SU-DHL-6 (cell line): Measurements from ENCODE around the gene OR5H14.
"Not testable (repeated sequence)": the region's sequence is repeated elsewhere in the genome, so short reads cannot be mapped to it uniquely, and the experiment has no call there.

ENCODE experiments used
- H2AFZ ChIP-seq: fragments of 200-600 bp; sonication (generic); 2 replicates; pipeline ENCODE4 v1.6.1; 2014; ENCODE audit warnings: low read depth, mild to moderate bottlenecking, moderate library complexity, mixed read lengths, antibody characterized with exemption, low read length; ENCODE audit not compliant: severe bottlenecking
- H3F3A ChIP-seq: fragments of 200-600 bp; shearing (Covaris generic); 2 replicates; pipeline ENCODE4 v1.6.0; 2016; ENCODE audit warnings: antibody characterized with exemption, mild to moderate bottlenecking; ENCODE audit not compliant: insufficient read depth
- H3K27ac ChIP-seq: fragments of 200-600 bp; sonication (generic); 2 replicates; pipeline ENCODE4 v1.5.1; 2016; ENCODE audit warnings: low read depth, mild to moderate bottlenecking, low read length, moderate library complexity, mixed read lengths
- H3K27me3 ChIP-seq: fragments of 200-600 bp; sonication (generic), shearing (Covaris generic); 2 replicates; pipeline ENCODE4 v1.6.0; 2014; ENCODE audit warnings: mild to moderate bottlenecking, low read length
- H3K36me3 ChIP-seq: fragments of 200-600 bp; sonication (generic); 2 replicates; pipeline ENCODE4 v1.6.1; 2014; ENCODE audit warnings: mild to moderate bottlenecking, low read length, mixed read lengths
- H3K4me2 ChIP-seq: fragments of 300-600, 200-600 bp; shearing (Covaris generic), sonication (generic); 2 replicates; pipeline ENCODE4 v1.6.0; 2014; ENCODE audit warnings: low read length, low read depth, mild to moderate bottlenecking; ENCODE audit not compliant: poor library complexity, severe bottlenecking
- H3K4me3 ChIP-seq: fragments of 200-600 bp; sonication (generic); 2 replicates; pipeline ENCODE4 v1.5.1; 2014; ENCODE audit warnings: antibody characterized with exemption, low read length, mild to moderate bottlenecking, mixed read lengths; ENCODE audit not compliant: insufficient read depth, poor library complexity, severe bottlenecking
- H3K79me2 ChIP-seq: fragments of 200-600 bp; sonication (generic); 2 replicates; pipeline ENCODE4 v1.6.1; 2014; ENCODE audit warnings: mild to moderate bottlenecking, low read length, moderate library complexity; ENCODE audit not compliant: insufficient read depth
- H3K9ac ChIP-seq: fragments of 200-600 bp; sonication (generic); 2 replicates; pipeline ENCODE4 v1.7.0; 2014; ENCODE audit warnings: mild to moderate bottlenecking, low read length
- H3K9me2 ChIP-seq: fragments of 200-600 bp; sonication (generic); replicated peaks from 2 replicates; pipeline ENCODE4 v1.6.1; 2014; ENCODE audit warnings: low read length; ENCODE audit not compliant: insufficient read depth
- H3K9me3 ChIP-seq: fragments of 200-600 bp; sonication (generic); 2 replicates; pipeline ENCODE4 v1.6.1; 2014; ENCODE audit warnings: low read length, mixed read lengths; ENCODE audit not compliant: insufficient read depth
- H4K20me1 ChIP-seq: fragments of 200-600 bp; sonication (generic); 2 replicates; pipeline ENCODE4 v1.6.1; 2014; ENCODE audit warnings: low read depth, mild to moderate bottlenecking, antibody characterized with exemption, low read length, moderate library complexity, mixed read lengths
- EZH2phosphoT487 ChIP-seq: fragments of 200-600 bp; sonication (generic), shearing (Covaris generic); conservative IDR thresholded peaks from 2 replicates; pipeline ENCODE4 v1.6.1; 2018; ENCODE audit warnings: mild to moderate bottlenecking, antibody characterized with exemption, low read length, moderate library complexity, mixed read lengths
- TF ChIP-seq, protein P1 (sequence below): fragments of 200-600 bp; sonication (generic); IDR thresholded peaks from one replicate; pipeline ENCODE4 v1.5.1; 2017; ENCODE audit warnings: antibody characterized with exemption, mild to moderate bottlenecking, low read length, moderate library complexity; ENCODE audit not compliant: insufficient read depth, poor library complexity, severe bottlenecking

Gene OR5H14

DNA sequence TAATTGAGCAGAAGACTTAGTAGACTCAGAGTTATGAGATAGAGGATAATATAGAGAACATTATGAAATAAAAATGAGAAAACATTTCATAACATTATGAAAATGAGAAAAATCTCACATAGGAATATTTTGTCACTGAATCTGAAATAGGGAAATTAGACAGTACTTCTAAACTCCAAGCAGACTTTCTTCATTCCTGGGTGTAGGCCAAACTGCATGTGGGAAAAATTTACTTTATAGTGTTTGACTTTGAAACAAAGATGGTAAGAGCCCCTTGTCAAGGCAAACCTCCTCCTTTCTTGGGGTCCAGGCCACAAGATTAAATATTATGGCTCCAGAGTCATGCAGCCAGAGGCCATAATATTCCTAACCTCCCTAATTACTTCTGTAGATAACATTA lies 6.7 kb upstream of the OR5H14 start:
- H3F3A ChIP-seq: no peaks in the 10 kb centered on the region

DNA sequence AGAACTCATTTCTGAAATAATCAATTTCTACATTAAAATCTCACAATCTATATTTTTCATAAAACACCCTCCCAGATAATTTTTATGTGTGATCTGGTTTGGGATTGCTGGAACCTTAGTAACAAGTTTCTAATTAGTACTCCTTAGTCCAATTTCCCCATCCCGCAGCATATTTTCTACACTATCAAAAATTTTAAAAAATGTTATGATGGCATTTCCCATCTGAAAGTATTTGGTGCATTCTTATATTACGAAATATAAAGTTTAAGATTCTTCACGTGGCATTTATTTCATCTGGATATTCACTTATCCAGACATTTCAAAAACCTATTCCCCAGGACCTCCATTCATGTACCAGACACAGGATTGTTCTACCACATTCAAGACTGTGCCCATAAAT lies 1.5 kb downstream of the OR5H14 start:
- Histone ChIP-seq H3K9ac (no peak overlapping the region), H3K79me2 (no peaks in the 10 kb centered on the region), H3F3A (no peaks in the 10 kb centered on the region), H4K20me1 (no peaks in the 10 kb centered on the region), H3K4me2 (no peak overlapping the region), H3K9me2 (no peaks in the 10 kb centered on the region), H3K4me3 (no peak overlapping the region), H2AFZ (no peak overlapping the region), H3K27me3 (no peaks in the 10 kb centered on the region), H3K27ac (no peak overlapping the region), H3K36me3 (no peaks in the 10 kb centered on the region), H3K9me3 (no peaks in the 10 kb centered on the region)
- no peak for TF ChIP-seq EZH2phosphoT487
- TF ChIP-seq, protein P1, sequence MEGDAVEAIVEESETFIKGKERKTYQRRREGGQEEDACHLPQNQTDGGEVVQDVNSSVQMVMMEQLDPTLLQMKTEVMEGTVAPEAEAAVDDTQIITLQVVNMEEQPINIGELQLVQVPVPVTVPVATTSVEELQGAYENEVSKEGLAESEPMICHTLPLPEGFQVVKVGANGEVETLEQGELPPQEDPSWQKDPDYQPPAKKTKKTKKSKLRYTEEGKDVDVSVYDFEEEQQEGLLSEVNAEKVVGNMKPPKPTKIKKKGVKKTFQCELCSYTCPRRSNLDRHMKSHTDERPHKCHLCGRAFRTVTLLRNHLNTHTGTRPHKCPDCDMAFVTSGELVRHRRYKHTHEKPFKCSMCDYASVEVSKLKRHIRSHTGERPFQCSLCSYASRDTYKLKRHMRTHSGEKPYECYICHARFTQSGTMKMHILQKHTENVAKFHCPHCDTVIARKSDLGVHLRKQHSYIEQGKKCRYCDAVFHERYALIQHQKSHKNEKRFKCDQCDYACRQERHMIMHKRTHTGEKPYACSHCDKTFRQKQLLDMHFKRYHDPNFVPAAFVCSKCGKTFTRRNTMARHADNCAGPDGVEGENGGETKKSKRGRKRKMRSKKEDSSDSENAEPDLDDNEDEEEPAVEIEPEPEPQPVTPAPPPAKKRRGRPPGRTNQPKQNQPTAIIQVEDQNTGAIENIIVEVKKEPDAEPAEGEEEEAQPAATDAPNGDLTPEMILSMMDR: no peak

More for the DNA sequence above, 6.7 kb upstream of the OR5H14 start:
- no peak overlapping the region for H2AFZ ChIP-seq
- H3K4me2 ChIP-seq: no peak overlapping the region
- H3K27ac ChIP-seq: no peak overlapping the region
- TF ChIP-seq EZH2phosphoT487: no peak
- TF ChIP-seq, protein P1: no peak
- H3K9me2 ChIP-seq: no peaks in the 10 kb centered on the region
- no peaks in the 10 kb centered on the region for H3K27me3 ChIP-seq
- no peaks in the 10 kb centered on the region for H3K36me3 ChIP-seq
- no peak overlapping the region for H3K9ac ChIP-seq
- H3K79me2 ChIP-seq: no peaks in the 10 kb centered on the region
- H3K9me3 ChIP-seq: no peaks in the 10 kb centered on the region
- H3K4me3 ChIP-seq: no peak overlapping the region
- H4K20me1 ChIP-seq: no peaks in the 10 kb centered on the region

DNA sequence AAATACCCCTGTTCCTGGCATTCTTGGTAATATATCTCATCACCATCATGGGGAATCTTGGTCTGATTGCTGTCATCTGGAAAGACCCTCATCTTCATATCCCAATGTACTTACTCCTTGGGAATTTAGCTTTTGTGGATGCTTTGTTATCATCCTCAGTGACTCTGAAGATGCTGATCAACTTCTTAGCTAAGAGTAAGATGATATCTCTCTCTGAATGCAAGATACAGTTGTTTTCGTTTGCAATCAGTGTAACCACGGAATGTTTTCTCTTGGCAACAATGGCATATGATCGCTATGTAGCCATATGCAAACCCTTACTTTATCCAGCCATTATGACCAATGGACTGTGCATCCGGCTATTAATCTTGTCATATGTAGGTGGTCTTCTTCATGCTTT lies 2.2 kb downstream of the OR5H14 start:
- H3K36me3 ChIP-seq, H3K4me3 ChIP-seq, H3K9ac ChIP-seq, H3K4me2 ChIP-seq, H3F3A ChIP-seq, H2AFZ ChIP-seq, H3K9me3 ChIP-seq, H3K9me2 ChIP-seq, H3K27me3 ChIP-seq, H3K79me2 ChIP-seq, H4K20me1 ChIP-seq, H3K27ac ChIP-seq: not testable (repeated sequence)

DNA sequence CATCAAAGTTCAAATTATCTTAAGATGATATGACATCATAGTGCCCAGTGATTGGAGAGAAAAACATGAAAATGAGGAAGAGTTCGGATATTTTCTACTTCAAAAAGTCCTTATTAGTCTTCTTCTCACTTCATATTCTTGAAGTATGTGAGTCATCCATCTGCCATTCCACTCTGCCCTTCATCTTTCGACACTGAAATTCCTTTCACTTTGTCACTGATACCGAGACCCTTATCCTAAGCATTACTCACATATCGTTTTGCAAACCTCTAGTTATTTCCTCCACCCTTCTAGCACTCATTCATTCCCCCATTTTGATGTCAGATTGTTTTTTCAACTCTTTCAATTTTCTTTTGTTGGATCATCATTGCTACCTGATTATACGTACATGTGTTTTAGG lies 4.0 kb downstream of the OR5H14 start:
- no peaks in the 10 kb centered on the region for H3K79me2 ChIP-seq
- H3K27me3 ChIP-seq: no peaks in the 10 kb centered on the region
- H2AFZ ChIP-seq: no peak overlapping the region
- no peaks in the 10 kb centered on the region for H3K9me2 ChIP-seq
- H3K9me3 ChIP-seq: no peaks in the 10 kb centered on the region
- H3K4me3 ChIP-seq: no peak overlapping the region
- no peak for TF ChIP-seq EZH2phosphoT487
- TF ChIP-seq, protein P1: no peak
- H3K36me3 ChIP-seq: no peaks in the 10 kb centered on the region
- no peaks in the 10 kb centered on the region for H3F3A ChIP-seq
- no peak overlapping the region for H3K27ac ChIP-seq
- H4K20me1 ChIP-seq: no peaks in the 10 kb centered on the region
- no peak overlapping the region for H3K9ac ChIP-seq
- no peak overlapping the region for H3K4me2 ChIP-seq
